GM21515 (cell line): ENCODE data around the gene PTGER3.
"Not testable (repeated sequence)": the region's sequence is repeated elsewhere in the genome, so short reads cannot be mapped to it uniquely, and the experiment has no call there.

ENCODE experiments used
- ATAC-seq: cut with Tn5 transposase; IDR thresholded peaks from one replicate; pipeline ENCODE4 v1.9.1; 2021; ENCODE audit not compliant: unreplicated experiment

The PTGER3 gene

GRCh38 chr1:71015745-71016144 is 31.9 kb downstream of the PTGER3 start:
- ATAC-seq = no peak

GRCh38 chr1:71014178-71014579 is 33.4 kb downstream of the PTGER3 start:
- no peak for ATAC-seq

- ATAC-seq = no peak
Measured at GRCh38 chr1:71002709-71003475, 44.7 kb downstream of the PTGER3 start.

- ATAC-seq = no peak
Measured at GRCh38 chr1:71001624-71002023, 46.0 kb downstream of the PTGER3 start.

- ATAC-seq = no peak
Measured at GRCh38 chr1:70997793-70998192, 49.8 kb downstream of the PTGER3 start.

GRCh38 chr1:70994753-70995268 is 52.8 kb downstream of the PTGER3 start:
- ATAC-seq = no peak

GRCh38 chr1:70993798-70994197 is 53.8 kb downstream of the PTGER3 start:
- no peak for ATAC-seq

- no peak for ATAC-seq
Measured at GRCh38 chr1:70992521-70992920, 55.1 kb downstream of the PTGER3 start.

GRCh38 chr1:70990469-70991253 is 57.0 kb downstream of the PTGER3 start:
- no peak for ATAC-seq

GRCh38 chr1:70987497-70987896 is 60.1 kb downstream of the PTGER3 start:
- no peak for ATAC-seq

GRCh38 chr1:70985776-70986225 is 61.8 kb downstream of the PTGER3 start:
- not testable (repeated sequence) for ATAC-seq

- ATAC-seq = not testable (repeated sequence)
Measured at GRCh38 chr1:70985278-70985677, 62.3 kb downstream of the PTGER3 start.

GRCh38 chr1:70980361-70980760 is 67.3 kb downstream of the PTGER3 start:
- ATAC-seq = no peak

- ATAC-seq = no peak
Measured at GRCh38 chr1:70979881-70980280, 67.7 kb downstream of the PTGER3 start.

- no peak for ATAC-seq
Measured at GRCh38 chr1:70979313-70979712, 68.3 kb downstream of the PTGER3 start.

- no peak for ATAC-seq
Measured at GRCh38 chr1:70978623-70979022, 69.0 kb downstream of the PTGER3 start.

GRCh38 chr1:70977575-70977974 is 70.0 kb downstream of the PTGER3 start:
- ATAC-seq = no peak

GRCh38 chr1:70977041-70977440 is 70.6 kb downstream of the PTGER3 start:
- ATAC-seq = no peak

GRCh38 chr1:70973754-70974153 is 73.9 kb downstream of the PTGER3 start:
- ATAC-seq = no peak

- no peak for ATAC-seq
Measured at GRCh38 chr1:70970407-70970806, 77.2 kb downstream of the PTGER3 start.

GRCh38 chr1:70966018-70966638 is 81.5 kb downstream of the PTGER3 start:
- ATAC-seq = peak; percentile 66
